COR-L47 (cell line): ENCODE measurements around the gene ATP6V1G2.
"Not testable (repeated sequence)": the region's sequence is repeated elsewhere in the genome, so short reads cannot be mapped to it uniquely, and the experiment has no call there.

Source experiments
- DNase-seq: peaks from one replicate; lab custom pipeline; 2025; lab: John Stamatoyannopoulos, UW

Gene ATP6V1G2

GRCh38 chr6:31546339-31546957 is at the start of gene ATP6V1G2:
ATP6V1G2 (minus strand) TSS chr6:31546608; CDS start chr6:31546559, 49 bp downstream.
- DNase-seq: peak; percentile 92

GRCh38 chr6:31592396-31592771 is 46.0 kb upstream of the ATP6V1G2 start:
- no peak for DNase-seq

DNA sequence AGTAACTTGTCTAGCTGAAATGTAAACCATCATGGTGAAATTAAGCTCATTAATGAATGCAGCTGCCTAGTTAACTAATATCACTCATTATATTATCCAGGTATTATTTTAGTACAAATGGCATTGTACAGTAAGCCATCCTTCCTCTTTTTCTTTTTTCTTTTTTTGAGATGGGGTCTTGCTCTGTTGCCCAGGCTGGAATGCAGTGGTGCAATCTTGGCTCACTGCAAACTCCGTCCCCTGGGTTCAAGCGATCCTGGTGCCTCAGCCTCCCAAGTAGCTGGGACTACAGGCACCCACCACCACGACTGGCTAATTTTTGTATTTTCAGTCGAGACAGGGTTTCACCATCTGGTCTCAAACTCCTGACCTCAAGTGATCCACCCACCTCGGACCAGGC is 44.3 kb upstream of the ATP6V1G2 start:
- DNase-seq: not testable (repeated sequence)

DNA sequence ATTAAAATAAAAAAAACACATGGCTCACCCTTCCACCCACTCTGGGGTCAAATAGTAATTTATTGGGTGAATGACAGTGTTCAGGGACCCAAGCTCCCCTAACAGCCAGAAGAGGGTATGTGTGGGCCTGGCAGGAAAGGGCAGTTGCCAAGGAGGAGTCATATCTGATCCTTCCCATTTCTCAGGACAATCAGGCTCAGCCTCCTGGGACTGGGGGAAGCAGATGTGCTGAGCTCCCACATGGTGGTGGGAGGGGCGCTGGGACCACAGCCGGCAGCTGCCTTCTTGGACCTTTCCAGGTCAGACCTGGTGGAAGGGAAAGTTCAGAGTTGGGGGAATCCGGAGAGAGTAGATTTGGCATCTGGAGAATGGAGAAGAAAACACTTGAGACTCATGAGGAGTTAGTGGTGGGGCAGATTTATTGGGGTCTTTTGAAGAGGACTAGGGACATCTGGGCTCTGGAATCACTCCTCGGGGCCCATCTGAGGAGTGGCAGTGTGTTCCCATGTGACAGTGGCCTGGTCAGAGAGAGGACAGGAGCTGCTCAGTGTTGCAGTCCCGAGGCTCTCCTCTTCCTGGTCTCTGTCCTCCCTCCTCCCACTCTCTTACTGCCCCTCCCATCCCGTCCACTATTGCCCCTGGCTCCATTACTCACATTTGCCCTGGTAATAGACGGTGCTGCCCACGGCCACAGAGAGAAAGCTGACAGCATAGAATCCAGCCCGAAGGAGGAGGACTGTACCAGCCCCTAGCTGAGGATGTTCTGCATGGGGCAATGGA is 42.7 kb upstream of the ATP6V1G2 start:
- no peak for DNase-seq

GRCh38 chr6:31587791-31588777 is 41.7 kb upstream of the ATP6V1G2 start:
- DNase-seq: no peak

GRCh38 chr6:31586599-31587281 is 40.3 kb upstream of the ATP6V1G2 start:
- DNase-seq: no peak

DNA sequence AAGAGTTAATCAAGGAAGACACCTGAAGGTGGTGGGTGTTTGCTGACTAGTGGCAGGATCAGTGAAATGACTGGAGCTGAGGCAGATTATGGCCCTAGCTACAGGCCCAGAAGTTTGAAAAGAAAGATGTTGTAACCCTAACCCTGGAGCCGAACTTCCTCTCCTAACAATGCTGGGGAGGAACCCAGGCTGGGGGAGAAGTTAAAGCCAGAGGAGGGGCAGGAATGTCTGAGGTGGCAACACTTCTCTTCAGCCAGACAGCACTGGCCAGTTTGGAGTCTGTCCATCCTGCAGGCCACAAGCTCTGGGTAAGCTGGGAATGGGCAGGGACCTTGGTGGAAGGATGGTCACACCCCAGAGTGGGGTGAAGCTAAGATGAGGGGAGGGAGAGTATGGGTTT is 39.6 kb upstream of the ATP6V1G2 start, which contains the start of gene LST1:
TSS of gene LST1 (plus strand) at position 270 of the 400 bp plus-strand sequence. CDS start 1,023 bp downstream, outside the sequence.
- DNase-seq: no peak

DNA sequence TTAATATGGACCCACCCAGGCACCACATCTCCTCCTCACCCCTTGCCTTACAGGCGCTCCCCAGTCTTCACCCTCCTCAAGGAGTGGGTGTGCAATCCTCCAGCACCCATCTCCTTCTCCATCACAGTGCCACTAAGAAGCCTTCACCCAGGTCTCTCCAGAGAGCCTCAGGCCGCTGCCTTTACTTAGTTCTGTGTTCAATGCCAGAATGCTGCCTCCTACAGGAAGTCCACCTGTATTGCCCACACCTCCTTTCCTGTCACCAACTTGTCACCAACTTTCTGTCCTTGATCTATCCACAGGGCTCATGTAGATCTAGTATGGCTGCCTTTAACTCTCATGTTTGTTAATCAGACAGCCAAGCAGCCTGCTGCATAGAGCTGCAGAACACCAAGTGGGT is 39.1 kb upstream of the ATP6V1G2 start:
- no peak for DNase-seq

- DNase-seq: no peak
These were observed 35.8 kb upstream of the ATP6V1G2 start, which contains the start of gene LTB for GRCh38 chr6:31582230-31582643. LTB (minus strand) TSS chr6:31582424; CDS start chr6:31582417, 7 bp downstream.

DNA sequence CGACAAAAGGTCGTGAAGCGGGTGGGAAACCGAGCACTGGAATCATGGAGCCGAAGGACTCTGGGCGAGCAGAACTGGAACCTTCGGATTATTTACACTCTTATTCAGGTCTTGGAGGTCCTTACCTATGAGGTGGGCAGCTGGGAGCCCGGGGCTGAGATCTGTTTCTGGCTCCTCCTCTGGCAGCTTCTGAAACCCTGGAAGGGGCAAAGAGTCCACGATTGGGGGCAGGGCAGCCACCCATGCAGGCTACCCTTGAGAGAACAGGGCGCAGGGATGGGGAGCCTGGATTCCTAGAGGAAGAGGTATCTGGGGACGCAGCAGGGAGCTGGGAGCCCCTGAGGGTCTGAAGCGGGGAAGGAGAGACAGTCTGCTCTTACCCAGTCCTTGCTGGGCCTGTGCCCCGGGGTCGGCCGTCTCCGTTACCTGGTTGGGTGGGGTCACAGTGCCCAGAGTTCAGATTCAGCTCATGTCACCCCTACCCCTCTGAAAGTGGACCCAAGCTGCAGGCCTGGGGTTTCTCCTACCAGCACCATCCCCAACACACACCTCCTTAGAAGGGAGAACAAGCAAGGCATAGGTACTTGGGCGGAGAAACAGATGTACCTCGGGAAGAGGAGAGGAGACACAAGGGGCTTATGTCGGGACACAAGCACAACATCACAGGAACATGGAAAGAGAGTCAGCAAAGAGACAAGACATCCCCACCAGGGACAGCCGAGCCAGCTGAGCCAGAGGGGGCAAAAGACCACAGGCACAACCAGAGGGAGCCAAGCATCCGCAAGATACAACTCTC is 35.2 kb upstream of the ATP6V1G2 start:
- DNase-seq: no peak

DNA sequence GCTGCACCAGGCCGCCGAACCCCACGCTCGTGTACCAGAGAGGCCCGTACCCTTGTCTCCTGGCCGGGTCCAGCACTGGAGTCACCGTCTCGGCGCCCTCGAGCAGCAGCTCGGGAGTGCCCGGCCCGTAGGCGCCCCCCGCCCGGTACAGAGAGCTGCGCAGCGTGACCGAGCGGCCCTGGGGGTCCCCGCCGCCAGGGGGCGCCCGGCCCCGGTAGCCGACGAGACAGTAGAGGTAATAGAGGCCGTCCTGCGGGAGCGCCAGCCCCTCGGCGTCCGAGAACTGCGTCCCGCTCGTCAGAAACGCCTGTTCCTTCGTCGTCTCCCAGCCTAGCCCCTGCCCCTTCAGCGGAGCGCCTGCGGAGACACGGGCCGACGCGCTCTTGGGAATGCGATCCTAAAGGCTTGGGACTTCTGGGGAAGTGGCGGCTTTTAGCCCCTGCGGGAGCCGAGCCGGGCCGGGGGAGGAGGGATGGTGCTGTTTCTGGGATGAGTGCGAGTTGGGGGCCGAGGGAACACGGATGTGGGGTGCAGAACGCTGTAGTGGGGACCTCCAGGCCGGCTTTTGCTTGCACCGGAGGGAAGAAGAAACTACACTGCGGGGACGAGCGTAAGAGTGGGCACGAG is 34.5 kb upstream of the ATP6V1G2 start:
- DNase-seq: peak; percentile 70

- no peak for DNase-seq
These were observed 34.0 kb upstream of the ATP6V1G2 start for GRCh38 chr6:31580438-31580740.

- no peak for DNase-seq
These were observed 33.4 kb upstream of the ATP6V1G2 start for GRCh38 chr6:31579546-31580437.

- DNase-seq: no peak
These were observed 32.7 kb upstream of the ATP6V1G2 start for GRCh38 chr6:31579119-31579505.

- DNase-seq: no peak
These were observed 32.0 kb upstream of the ATP6V1G2 start for GRCh38 chr6:31578184-31579118.

GRCh38 chr6:31577579-31577966 is 31.2 kb upstream of the ATP6V1G2 start:
- no peak for DNase-seq

DNA sequence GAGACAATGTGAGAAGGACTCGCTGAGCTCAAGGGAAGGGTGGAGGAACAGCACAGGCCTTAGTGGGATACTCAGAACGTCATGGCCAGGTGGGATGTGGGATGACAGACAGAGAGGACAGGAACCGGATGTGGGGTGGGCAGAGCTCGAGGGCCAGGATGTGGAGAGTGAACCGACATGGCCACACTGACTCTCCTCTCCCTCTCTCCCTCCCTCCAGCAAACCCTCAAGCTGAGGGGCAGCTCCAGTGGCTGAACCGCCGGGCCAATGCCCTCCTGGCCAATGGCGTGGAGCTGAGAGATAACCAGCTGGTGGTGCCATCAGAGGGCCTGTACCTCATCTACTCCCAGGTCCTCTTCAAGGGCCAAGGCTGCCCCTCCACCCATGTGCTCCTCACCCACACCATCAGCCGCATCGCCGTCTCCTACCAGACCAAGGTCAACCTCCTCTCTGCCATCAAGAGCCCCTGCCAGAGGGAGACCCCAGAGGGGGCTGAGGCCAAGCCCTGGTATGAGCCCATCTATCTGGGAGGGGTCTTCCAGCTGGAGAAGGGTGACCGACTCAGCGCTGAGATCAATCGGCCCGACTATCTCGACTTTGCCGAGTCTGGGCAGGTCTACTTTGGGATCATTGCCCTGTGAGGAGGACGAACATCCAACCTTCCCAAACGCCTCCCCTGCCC is 30.6 kb upstream of the ATP6V1G2 start:
- no peak for DNase-seq
